Nephron progenitor cell (in vitro differentiated cells): Measurements from ENCODE around the gene ZNF638.

ENCODE experiments used
- DNase-seq: peaks from one replicate; pipeline ENCODE4 v3.0.0; 2021
- H3K27ac Mint-ChIP-seq: 2 replicates; pipeline ENCODE4 v1.8.0; 2021; ENCODE audit warnings: mild to moderate bottlenecking, moderate library complexity, mixed read lengths
- H3K27me3 Mint-ChIP-seq: 2 replicates; pipeline ENCODE4 v1.8.0; 2021; ENCODE audit warnings: mild to moderate bottlenecking, low read depth, mixed read lengths; ENCODE audit not compliant: poor library complexity
- H3K36me3 Mint-ChIP-seq: 2 replicates; pipeline ENCODE4 v1.8.0; 2021; ENCODE audit warnings: low read depth, mixed read lengths
- H3K4me1 Mint-ChIP-seq: 2 replicates; pipeline ENCODE4 v1.8.0; 2021; ENCODE audit warnings: mixed read lengths
- H3K4me3 Mint-ChIP-seq: 2 replicates; pipeline ENCODE4 v1.8.0; 2021; ENCODE audit warnings: mild to moderate bottlenecking, moderate library complexity, mixed read lengths
- H3K9me3 Mint-ChIP-seq: 2 replicates; pipeline ENCODE4 v1.8.0; 2021; ENCODE audit warnings: mild to moderate bottlenecking, moderate library complexity, mixed read lengths
- TF ChIP-seq, protein P1 (sequence below): fragments of 200-600 bp; sonication (generic); IDR thresholded peaks from 2 replicates; pipeline ENCODE4 v1.5.0; 2021; ENCODE audit warnings: antibody characterized with exemption

ZNF638 gene

DNA sequence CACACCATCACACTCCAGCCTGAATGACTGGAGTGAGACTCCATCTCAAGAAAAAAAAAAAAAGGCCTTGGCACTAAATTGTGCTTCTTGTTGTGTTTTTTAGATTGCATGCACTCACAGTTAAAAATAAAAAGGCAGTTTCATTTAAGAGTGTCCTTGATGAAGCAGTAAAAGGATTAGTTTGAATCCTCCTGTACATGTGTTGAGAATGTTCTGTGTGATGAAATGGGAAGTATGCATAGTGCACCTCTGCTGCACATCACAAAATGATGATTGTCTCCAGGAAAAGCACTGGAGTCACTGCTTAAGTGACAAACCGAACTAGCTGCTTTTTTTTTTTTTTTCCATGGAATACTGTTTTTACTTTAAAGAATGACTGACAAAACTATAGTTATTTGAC lies 144.9 kb downstream of the ZNF638 start:
- TF ChIP-seq, protein P1, sequence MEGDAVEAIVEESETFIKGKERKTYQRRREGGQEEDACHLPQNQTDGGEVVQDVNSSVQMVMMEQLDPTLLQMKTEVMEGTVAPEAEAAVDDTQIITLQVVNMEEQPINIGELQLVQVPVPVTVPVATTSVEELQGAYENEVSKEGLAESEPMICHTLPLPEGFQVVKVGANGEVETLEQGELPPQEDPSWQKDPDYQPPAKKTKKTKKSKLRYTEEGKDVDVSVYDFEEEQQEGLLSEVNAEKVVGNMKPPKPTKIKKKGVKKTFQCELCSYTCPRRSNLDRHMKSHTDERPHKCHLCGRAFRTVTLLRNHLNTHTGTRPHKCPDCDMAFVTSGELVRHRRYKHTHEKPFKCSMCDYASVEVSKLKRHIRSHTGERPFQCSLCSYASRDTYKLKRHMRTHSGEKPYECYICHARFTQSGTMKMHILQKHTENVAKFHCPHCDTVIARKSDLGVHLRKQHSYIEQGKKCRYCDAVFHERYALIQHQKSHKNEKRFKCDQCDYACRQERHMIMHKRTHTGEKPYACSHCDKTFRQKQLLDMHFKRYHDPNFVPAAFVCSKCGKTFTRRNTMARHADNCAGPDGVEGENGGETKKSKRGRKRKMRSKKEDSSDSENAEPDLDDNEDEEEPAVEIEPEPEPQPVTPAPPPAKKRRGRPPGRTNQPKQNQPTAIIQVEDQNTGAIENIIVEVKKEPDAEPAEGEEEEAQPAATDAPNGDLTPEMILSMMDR, result no peak
- H3K36me3 Mint-ChIP-seq, result peaks cover 5% of the 10 kb centered on the region
- H3K27me3 Mint-ChIP-seq, result peaks cover 9% of the 10 kb centered on the region
- no peak overlapping the region for H3K27ac Mint-ChIP-seq
- no peak overlapping the region for H3K4me3 Mint-ChIP-seq
- DNase-seq, result no peak
- peaks cover 18% of the 10 kb centered on the region for H3K9me3 Mint-ChIP-seq
- H3K4me1 Mint-ChIP-seq, result peaks cover 4% of the 10 kb centered on the region

DNA sequence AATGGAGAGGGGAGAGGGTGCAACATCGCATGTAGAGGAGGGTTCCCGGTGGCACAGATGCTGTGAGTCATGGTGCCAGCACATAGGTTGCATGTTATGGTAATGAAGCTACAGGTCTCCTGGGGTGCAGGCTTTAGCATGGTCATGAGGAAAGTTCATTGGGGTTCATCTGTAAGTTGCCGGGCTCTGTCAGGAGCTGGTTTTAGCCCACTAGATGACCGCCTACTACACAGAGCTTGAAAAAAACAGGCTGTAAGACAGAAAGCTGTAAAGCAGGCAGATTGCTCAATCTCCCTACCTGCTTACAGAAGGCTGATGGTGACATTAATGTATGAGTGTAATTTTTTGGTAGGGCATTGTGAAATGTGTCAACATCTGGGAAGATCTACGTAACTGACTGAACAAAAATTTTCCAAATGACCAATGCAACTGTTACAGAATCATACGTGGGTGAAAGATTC lies 145.7 kb downstream of the ZNF638 start:
- Mint-ChIP-seq H3K36me3 (peaks cover 5% of the 10 kb centered on the region), H3K27ac (no peak overlapping the region), H3K27me3 (peaks cover 9% of the 10 kb centered on the region), H3K9me3 (peaks cover 18% of the 10 kb centered on the region), H3K4me1 (peaks cover 8% of the 10 kb centered on the region), H3K4me3 (no peak overlapping the region)
- TF ChIP-seq, protein P1, result no peak
- DNase-seq, result no peak

DNA sequence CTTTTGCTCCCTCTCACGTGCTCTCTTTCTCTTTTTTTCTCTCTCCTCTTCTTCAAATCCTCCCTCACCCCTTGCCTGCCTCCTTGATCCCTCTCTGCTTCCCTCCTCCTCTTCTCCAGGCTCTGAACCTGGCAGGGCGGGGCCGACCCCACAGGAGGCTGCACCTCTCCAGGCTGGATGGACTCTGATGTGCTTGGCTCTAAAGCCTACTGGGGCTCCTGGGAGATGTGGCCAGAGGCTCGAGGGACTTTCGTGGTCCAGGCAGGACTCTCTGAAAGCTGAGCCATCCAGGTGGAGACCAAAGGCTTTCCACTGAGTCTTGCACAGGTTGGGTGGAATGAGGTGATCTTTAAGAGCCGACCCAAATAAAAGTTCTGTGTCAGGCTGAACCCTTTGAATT lies 147.2 kb downstream of the ZNF638 start:
- peaks cover 4% of the 10 kb centered on the region for H3K27me3 Mint-ChIP-seq
- H3K27ac Mint-ChIP-seq, result no peak overlapping the region
- no peaks in the 10 kb centered on the region for H3K36me3 Mint-ChIP-seq
- TF ChIP-seq, protein P1, result no peak
- DNase-seq, result no peak
- peaks cover 12% of the 10 kb centered on the region for H3K4me1 Mint-ChIP-seq
- no peak overlapping the region for H3K4me3 Mint-ChIP-seq
- H3K9me3 Mint-ChIP-seq, result peaks cover 18% of the 10 kb centered on the region

DNA sequence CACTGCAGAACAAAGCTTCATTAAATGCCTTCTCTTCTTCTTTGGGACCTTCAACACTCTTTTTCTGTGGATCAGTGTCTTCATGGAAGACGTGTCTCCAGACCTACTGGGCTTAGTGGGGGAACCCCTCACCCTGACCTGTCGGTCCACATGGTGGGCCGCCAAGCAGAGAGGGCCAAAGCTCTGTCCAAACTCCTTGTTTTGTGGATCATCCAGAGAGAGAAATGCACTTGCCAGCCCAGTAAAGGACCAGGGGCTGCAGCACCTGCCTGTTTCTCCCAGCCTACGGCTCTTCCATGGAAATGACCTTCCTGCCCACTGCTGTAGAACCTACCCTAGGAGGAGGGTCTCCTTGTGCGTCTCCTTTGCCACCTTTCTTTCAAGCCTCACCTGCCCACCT lies 147.7 kb downstream of the ZNF638 start:
- Mint-ChIP-seq H3K36me3 (no peaks in the 10 kb centered on the region), H3K4me3 (no peak overlapping the region), H3K27ac (no peak overlapping the region), H3K4me1 (peaks cover 12% of the 10 kb centered on the region), H3K9me3 (peaks cover 18% of the 10 kb centered on the region), H3K27me3 (peaks cover 4% of the 10 kb centered on the region)
- TF ChIP-seq, protein P1, result no peak
- no peak for DNase-seq

DNA sequence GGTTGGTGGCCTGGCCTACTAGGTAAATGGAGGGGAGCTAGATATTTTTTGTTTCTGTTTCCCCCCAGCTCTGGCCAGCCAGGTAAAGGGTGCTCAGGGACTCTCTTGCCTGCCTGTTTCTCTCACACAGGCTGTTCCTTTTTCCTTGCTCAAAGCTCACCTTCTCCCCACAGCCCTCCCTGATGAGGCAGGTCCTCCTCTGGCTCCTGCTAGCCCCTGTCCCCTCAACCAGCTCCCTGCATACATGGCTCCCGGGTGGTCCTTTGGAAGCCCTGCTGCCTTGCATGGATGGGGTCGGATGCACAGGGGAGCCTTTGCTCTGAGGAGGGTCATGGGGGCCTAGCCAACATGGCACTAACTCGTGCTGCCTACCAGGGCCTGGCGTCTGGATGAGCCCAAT lies 149.5 kb downstream of the ZNF638 start:
- no peak for DNase-seq
- Mint-ChIP-seq H3K27ac (no peak overlapping the region), H3K36me3 (no peaks in the 10 kb centered on the region), H3K4me3 (no peak overlapping the region), H3K27me3 (peaks cover 4% of the 10 kb centered on the region), H3K9me3 (peaks cover 18% of the 10 kb centered on the region), H3K4me1 (peaks cover 16% of the 10 kb centered on the region)
- TF ChIP-seq, protein P1, result no peak

DNA sequence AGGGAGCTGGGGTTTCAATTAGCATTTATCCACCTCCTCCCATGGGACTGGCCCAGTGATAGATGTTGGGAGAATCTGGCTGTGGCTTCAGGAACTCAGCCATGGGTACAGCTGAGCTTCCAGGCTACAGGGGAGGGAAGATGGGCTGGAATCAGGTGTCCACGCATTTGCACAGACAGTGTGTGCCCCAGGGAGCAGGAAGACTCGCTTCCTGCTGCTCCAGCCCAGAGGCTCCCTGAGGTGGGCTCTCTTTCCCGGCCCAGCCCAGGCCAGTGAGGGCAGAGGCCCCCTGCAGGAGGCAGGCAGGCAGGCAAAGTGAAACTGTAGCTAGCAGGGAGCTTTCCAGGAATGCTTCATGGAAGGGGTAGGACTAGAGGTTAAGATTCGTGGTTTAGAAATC lies 150.5 kb downstream of the ZNF638 start:
- DNase-seq, result peak; percentile 29
- H3K4me1 Mint-ChIP-seq, result peaks cover 25% of the 10 kb centered on the region
- no peaks in the 10 kb centered on the region for H3K36me3 Mint-ChIP-seq
- H3K4me3 Mint-ChIP-seq, result no peak overlapping the region
- peaks cover 4% of the 10 kb centered on the region for H3K27me3 Mint-ChIP-seq
- H3K9me3 Mint-ChIP-seq, result peaks cover 16% of the 10 kb centered on the region
- H3K27ac Mint-ChIP-seq, result no peak overlapping the region
- TF ChIP-seq, protein P1, result peak; percentile 29
